AG04449 (cell line): ENCODE measurements around the gene CDK15.

Experiments
- CTCF ChIA-PET: fragments of 350-600 bp; formaldehyde crosslinking; extraction: SDS; loops from one replicate; lab custom pipeline; 2021; ENCODE audit warnings: antibody characterized with exemption; lab: Yijun Ruan, JAX
- POLR2A ChIA-PET: fragments of 400-600, 350-600 bp; formaldehyde crosslinking; extraction: SDS; loops from one replicate; lab custom pipeline; 2020; ENCODE audit warnings: antibody characterized with exemption, inconsistent platforms; lab: Yijun Ruan, JAX
- DNase-seq: peaks from one replicate; pipeline ENCODE4 v3.0.0-alpha.2; 2010; ENCODE audit warnings: low read depth, low spot score
- H3K4me3 ChIP-seq: 2 replicates; pipeline ENCODE4 v1.5.1; 2011; ENCODE audit warnings: low read depth, mild to moderate bottlenecking, control low read depth, low read length
- TF ChIP-seq, protein P1 (sequence below): IDR thresholded peaks from one replicate; pipeline ENCODE4 v1.5.1; 2011; ENCODE audit warnings: mild to moderate bottlenecking, moderate library complexity, low read length, control low read depth, inconsistent platforms; ENCODE audit not compliant: insufficient read depth; ENCODE audit errors: missing control alignments

CDK15 gene

DNA sequence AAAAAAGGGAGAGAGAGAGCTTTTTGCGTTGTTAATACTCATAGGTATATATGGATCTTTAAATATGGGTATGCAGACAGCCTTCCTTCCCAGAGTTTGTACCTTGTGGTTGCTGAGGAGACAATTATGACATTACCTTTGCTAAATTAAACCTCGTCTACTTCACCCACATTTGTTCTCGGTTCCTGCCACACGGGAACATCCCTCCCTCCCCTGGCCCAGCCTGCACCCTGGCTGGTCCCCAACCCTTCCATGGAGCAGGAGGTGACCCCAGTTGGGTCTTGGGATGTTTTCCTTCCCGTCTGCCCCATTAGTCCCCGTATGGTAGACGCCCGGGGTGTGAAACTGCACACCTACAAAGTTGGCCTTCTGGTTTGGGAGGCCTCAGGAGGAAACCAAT lies 122.0 kb downstream of the CDK15 start:
- no peak overlapping the region for H3K4me3 ChIP-seq
- DNase-seq, result no peak
- TF ChIP-seq, protein P1, sequence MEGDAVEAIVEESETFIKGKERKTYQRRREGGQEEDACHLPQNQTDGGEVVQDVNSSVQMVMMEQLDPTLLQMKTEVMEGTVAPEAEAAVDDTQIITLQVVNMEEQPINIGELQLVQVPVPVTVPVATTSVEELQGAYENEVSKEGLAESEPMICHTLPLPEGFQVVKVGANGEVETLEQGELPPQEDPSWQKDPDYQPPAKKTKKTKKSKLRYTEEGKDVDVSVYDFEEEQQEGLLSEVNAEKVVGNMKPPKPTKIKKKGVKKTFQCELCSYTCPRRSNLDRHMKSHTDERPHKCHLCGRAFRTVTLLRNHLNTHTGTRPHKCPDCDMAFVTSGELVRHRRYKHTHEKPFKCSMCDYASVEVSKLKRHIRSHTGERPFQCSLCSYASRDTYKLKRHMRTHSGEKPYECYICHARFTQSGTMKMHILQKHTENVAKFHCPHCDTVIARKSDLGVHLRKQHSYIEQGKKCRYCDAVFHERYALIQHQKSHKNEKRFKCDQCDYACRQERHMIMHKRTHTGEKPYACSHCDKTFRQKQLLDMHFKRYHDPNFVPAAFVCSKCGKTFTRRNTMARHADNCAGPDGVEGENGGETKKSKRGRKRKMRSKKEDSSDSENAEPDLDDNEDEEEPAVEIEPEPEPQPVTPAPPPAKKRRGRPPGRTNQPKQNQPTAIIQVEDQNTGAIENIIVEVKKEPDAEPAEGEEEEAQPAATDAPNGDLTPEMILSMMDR, result no peak
- ChIA-PET CTCF (no interaction called here), POLR2A (no interaction called here)

DNA sequence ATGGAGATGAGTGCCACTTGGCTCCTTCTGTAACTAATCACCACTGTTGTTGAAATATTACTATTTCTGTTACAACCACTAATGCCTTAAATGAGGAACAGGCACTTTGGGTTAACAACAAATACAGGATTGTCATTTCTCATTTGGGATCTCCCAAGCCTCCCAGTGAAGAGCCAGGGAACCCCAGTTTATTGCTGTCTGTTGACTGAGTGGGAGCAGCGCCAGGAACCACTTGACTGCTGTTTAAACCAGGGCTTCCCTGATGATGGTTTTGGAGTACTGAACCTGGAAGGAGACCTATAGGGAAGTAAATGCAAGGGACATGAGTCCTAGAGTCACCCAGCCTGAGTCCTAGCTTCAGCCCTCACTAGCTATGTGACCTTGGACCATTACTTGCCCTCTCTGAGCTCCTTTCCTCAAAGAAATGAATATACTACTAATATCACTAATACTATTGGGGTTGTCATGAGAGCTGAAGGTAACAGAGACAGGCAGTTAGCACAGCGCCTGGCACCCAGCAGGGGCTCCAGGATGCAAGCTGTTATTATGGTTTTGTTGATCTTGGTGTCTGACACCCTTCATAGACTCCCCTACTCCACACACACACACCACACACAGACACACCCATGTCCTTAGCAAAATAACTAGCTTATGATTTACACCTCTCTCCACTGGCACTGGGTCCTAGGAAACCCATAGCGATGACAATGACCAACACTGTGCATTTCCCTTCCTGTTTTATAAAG lies 123.1 kb downstream of the CDK15 start:
- CTCF ChIA-PET, result interaction anchor here (1.0 to 1.4 kb wide), 3 partner anchors 10 to 36 kb away, joined by 3 to 4 read pairs (median 4); no protein-coding TSS in a partner anchor
- POLR2A ChIA-PET, result no interaction called here
- TF ChIP-seq, protein P1, result no peak
- H3K4me3 ChIP-seq, result no peak overlapping the region
- no peak for DNase-seq

DNA sequence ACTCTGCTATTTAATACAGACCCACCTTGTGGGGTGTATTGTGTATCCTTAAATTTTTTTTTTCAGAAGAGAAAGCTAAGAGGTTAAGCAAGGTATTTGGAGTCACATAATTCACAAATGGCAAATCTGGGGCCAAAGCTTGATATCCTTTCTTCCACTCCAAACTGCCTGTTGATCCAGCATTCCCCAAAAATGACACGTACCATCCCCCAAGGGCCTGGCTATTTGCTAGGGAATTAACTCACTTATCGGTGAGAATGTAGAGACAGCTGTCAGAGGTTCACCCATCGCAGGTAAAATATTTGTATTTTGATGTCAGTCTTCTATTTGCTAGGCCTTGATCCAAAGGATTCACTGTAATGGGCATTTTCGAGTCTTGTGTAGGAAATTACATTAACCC lies 123.7 kb downstream of the CDK15 start:
- no peak overlapping the region for H3K4me3 ChIP-seq
- CTCF ChIA-PET, result interaction anchor here (1.0 to 1.4 kb wide), 3 partner anchors 11 to 35 kb away, joined by 3 to 4 read pairs (median 4); no protein-coding TSS in a partner anchor
- TF ChIP-seq, protein P1, result no peak
- no peak for DNase-seq
- POLR2A ChIA-PET, result no interaction called here

GRCh38 chr2:201930831-201931230 lies 124.5 kb downstream of the CDK15 start:
- no peak for DNase-seq
- TF ChIP-seq, protein P1, result no peak
- CTCF ChIA-PET, result interaction anchor here (0.8 kb wide), 1 partner anchor 21 kb away, joined by 4 read pairs; no protein-coding TSS in a partner anchor
- POLR2A ChIA-PET, result interaction anchor here (0.6 to 1.4 kb wide), 2 partner anchors 14 to 71 kb away, joined by 3 to 5 read pairs; no protein-coding TSS in a partner anchor
- no peak overlapping the region for H3K4me3 ChIP-seq

DNA sequence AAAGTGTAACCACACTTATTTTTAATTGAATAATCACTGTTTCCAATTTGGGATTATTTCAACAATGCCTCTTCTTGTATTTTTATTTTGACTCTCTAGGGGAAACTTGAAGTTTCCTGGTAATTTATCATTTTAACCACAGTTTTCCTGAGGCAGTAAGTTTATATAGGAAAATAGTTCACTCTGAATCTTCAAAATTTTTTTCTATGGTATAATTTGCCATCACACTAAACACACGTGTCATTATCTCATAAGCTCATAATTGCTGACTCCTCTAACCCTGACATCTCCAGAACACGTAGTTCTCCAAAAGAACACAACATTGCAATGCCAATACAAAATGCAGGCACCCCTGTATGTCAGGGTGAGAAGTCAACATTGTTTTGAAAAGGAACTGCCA lies 125.1 kb downstream of the CDK15 start:
- TF ChIP-seq, protein P1, result no peak
- no peak for DNase-seq
- no peak overlapping the region for H3K4me3 ChIP-seq
- POLR2A ChIA-PET, result interaction anchor here (0.6 to 1.4 kb wide), 2 partner anchors 14 to 71 kb away, joined by 3 to 5 read pairs; no protein-coding TSS in a partner anchor
- CTCF ChIA-PET, result interaction anchor here (0.8 kb wide), 1 partner anchor 21 kb away, joined by 4 read pairs; no protein-coding TSS in a partner anchor

DNA sequence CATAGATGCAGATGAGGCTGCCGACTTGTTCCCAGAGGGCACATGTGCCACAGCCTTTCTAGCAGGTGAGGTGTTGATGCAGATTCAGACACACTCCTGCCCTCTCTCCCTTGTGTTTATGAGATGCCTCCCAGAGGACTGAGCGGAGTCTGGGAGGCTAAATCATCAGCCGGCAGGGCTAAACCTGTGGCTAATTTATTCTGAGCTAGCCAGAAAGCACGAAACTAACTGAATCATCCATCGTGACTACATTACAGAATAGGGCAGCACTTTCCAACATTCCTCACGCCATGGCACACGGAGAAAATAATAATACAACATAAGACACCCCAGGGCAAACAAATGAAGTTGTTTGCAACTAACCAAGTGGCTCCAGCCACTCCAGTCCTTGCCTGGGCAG lies 125.6 kb downstream of the CDK15 start:
- POLR2A ChIA-PET, result interaction anchor here (1.4 kb wide), 1 partner anchor 72 kb away, joined by 5 read pairs; no protein-coding TSS in a partner anchor
- TF ChIP-seq, protein P1, result no peak
- CTCF ChIA-PET, result no interaction called here
- no peak overlapping the region for H3K4me3 ChIP-seq
- DNase-seq, result peak; percentile 16
